ENCODE data around the gene NDEL1.

The NDEL1 gene

GRCh38 chr17:8459107-8459506 is 23.4 kb downstream of the NDEL1 start:
- no peak for DNase-seq

- no peak for DNase-seq
These were observed 24.1 kb downstream of the NDEL1 start for GRCh38 chr17:8459831-8460230.

- DNase-seq, result no peak
These were observed 26.9 kb downstream of the NDEL1 start for GRCh38 chr17:8462564-8462963.

GRCh38 chr17:8463099-8463498 is 27.4 kb downstream of the NDEL1 start:
- peak; percentile 58 to 85 (median 74) for DNase-seq

GRCh38 chr17:8464941-8465340 is 29.3 kb downstream of the NDEL1 start:
- no peak for DNase-seq

- no peak for DNase-seq
These were observed 29.7 kb downstream of the NDEL1 start for GRCh38 chr17:8465356-8465755.

GRCh38 chr17:8465759-8466158 is 30.1 kb downstream of the NDEL1 start:
- no peak for DNase-seq

- DNase-seq, result peak in 2 of 4 experiments; percentile 15 to 38
These were observed 30.8 kb downstream of the NDEL1 start for GRCh38 chr17:8466456-8466855.

- DNase-seq, result no peak
These were observed 31.2 kb downstream of the NDEL1 start for GRCh38 chr17:8466873-8467272.

- DNase-seq, result no peak
These were observed 31.8 kb downstream of the NDEL1 start for GRCh38 chr17:8467527-8467926.

- no peak for DNase-seq
These were observed 32.4 kb downstream of the NDEL1 start for GRCh38 chr17:8468127-8468526.

- no peak for DNase-seq
These were observed 33.3 kb downstream of the NDEL1 start for GRCh38 chr17:8468980-8469379.

- DNase-seq, result no peak
These were observed 34.3 kb downstream of the NDEL1 start for GRCh38 chr17:8469964-8470363.

- no peak for DNase-seq
These were observed 34.9 kb downstream of the NDEL1 start for GRCh38 chr17:8470447-8471047.

GRCh38 chr17:8472663-8473062 is 37.0 kb downstream of the NDEL1 start:
- DNase-seq, result no peak

GRCh38 chr17:8473451-8474192 is 37.9 kb downstream of the NDEL1 start:
- no peak for DNase-seq

- DNase-seq, result no peak
These were observed 39.1 kb downstream of the NDEL1 start for GRCh38 chr17:8474826-8475225.

GRCh38 chr17:8475227-8475626 is 39.5 kb downstream of the NDEL1 start:
- no peak for DNase-seq

- DNase-seq, result no peak
These were observed 40.1 kb downstream of the NDEL1 start for GRCh38 chr17:8475781-8476180.

- no peak for DNase-seq
These were observed 41.1 kb downstream of the NDEL1 start for GRCh38 chr17:8476741-8477140.

GRCh38 chr17:8477171-8477570 is 41.5 kb downstream of the NDEL1 start:
- DNase-seq, result no peak

GRCh38 chr17:8477715-8478441 is 42.2 kb downstream of the NDEL1 start:
- no peak for DNase-seq

GRCh38 chr17:8479431-8479947 is 43.8 kb downstream of the NDEL1 start:
- DNase-seq, result no peak

Measured in suppressor macrophage (primary cell).